ENCODE measurements around the gene SPEG. TPM values are rescaled to one million over a fixed set of nuclear protein-coding genes. Genes with fewer than 3 reads are reported as not detected.
A peak's percentile ranks its signal among the peaks of the same experiment; 100 is the strongest.

Gene SPEG
- total and polyA plus RNA-seq, 7 donors = 6.0 to 321 (median 123) TPM

- peaks cover 0 to 86% (median 82%) of the 10 kb centered on the region in 4 donors for H3K4me1 ChIP-seq
- no peak for DNase-seq
- TF ChIP-seq POLR2A (IDR thresholded peaks at IDR 0.05) (no peak), CTCF (IDR thresholded peaks at IDR 0.05) (no peak), POLR2AphosphoS5 (IDR thresholded peaks at IDR 0.05) (peak in 2 of 4 donors; percentile 7 to 12), EP300 (IDR thresholded peaks at IDR 0.05) (peak in 2 of 4 donors; percentile 26 to 60)
- peak overlapping the region in 3 of 4 donors; percentile 68 to 88 (median 82) for H3K4me3 ChIP-seq
- H3K9me3 ChIP-seq = no peaks in the 10 kb centered on the region
- WGBS, 2 donors = 48 to 77% methylated on average over 6 of the region's 6 CpGs
- peaks cover 0 to 11% (median 6%) of the 10 kb centered on the region in 3 donors for H3K27me3 ChIP-seq
- no peaks in the 10 kb centered on the region for H3K36me3 ChIP-seq
- H3K27ac ChIP-seq = peak overlapping the region; percentile 96 to 99 (median 99)
- intact Hi-C loops (cut with DNase I) = no loop called here
Observed at GRCh38 chr2:219440388-219441256, 6.0 kb downstream of the SPEG start.

GRCh38 chr2:219441451-219442255 is 7.0 kb downstream of the SPEG start:
- 1 to 2% methylated on average over 78 of the region's 78 CpGs for WGBS, 2 donors
- Histone ChIP-seq H3K4me3 (peak overlapping the region; percentile 67 to 88 (median 75)), H3K27me3 (peaks cover 0 to 11% (median 4%) of the 10 kb centered on the region in 3 donors), H3K36me3 (no peaks in the 10 kb centered on the region), H3K9me3 (no peaks in the 10 kb centered on the region), H3K27ac (peak overlapping the region; percentile 96 to 99 (median 99)), H3K4me1 (peaks cover 0 to 85% (median 81%) of the 10 kb centered on the region in 4 donors)
- TF ChIP-seq POLR2A (IDR thresholded peaks at IDR 0.05) (peak in 1 of 2 donors; percentile 36), POLR2AphosphoS5 (IDR thresholded peaks at IDR 0.05) (peak; percentile 35 to 73 (median 56)), EP300 (IDR thresholded peaks at IDR 0.05) (no peak)
- intact Hi-C loops (cut with DNase I) = no loop called here
- DNase-seq = peak; percentile 89

GRCh38 chr2:219442256-219443015 is 7.8 kb downstream of the SPEG start:
- peaks cover 0 to 85% (median 81%) of the 10 kb centered on the region in 4 donors for H3K4me1 ChIP-seq
- no peaks in the 10 kb centered on the region for H3K9me3 ChIP-seq
- DNase-seq = no peak
- no peaks in the 10 kb centered on the region for H3K36me3 ChIP-seq
- WGBS, 2 donors = 6 to 8% methylated on average over 35 of the region's 35 CpGs
- H3K27me3 ChIP-seq = peaks cover 0 to 11% (median 4%) of the 10 kb centered on the region in 3 donors
- H3K4me3 ChIP-seq = peak overlapping the region; percentile 67 to 88 (median 75)
- intact Hi-C loops (cut with DNase I) = no loop called here
- H3K27ac ChIP-seq = peak overlapping the region; percentile 96 to 99 (median 99)
- no peak for TF ChIP-seq POLR2A (IDR thresholded peaks at IDR 0.05)
- no peak for TF ChIP-seq CTCF (IDR thresholded peaks at IDR 0.05)
- TF ChIP-seq POLR2AphosphoS5 (IDR thresholded peaks at IDR 0.05) = no peak
- no peak for TF ChIP-seq EP300 (IDR thresholded peaks at IDR 0.05)

- H3K27ac ChIP-seq = peak overlapping the region; percentile 96 to 99 (median 99)
- H3K36me3 ChIP-seq = no peaks in the 10 kb centered on the region
- WGBS, 2 donors = 81 to 84% methylated on average over 12 of the region's 12 CpGs
- TF ChIP-seq POLR2AphosphoS5 (IDR thresholded peaks at IDR 0.05) (peak in 1 of 4 donors; percentile 42), CTCF (IDR thresholded peaks at IDR 0.05) (no peak)
- H3K9me3 ChIP-seq = no peaks in the 10 kb centered on the region
- H3K4me1 ChIP-seq = peaks cover 0 to 85% (median 81%) of the 10 kb centered on the region in 4 donors
- peak overlapping the region; percentile 67 to 88 (median 75) for H3K4me3 ChIP-seq
- intact Hi-C loops (cut with DNase I) = no loop called here
- peaks cover 0 to 12% (median 4%) of the 10 kb centered on the region in 3 donors for H3K27me3 ChIP-seq
- no peak for DNase-seq
Observed at GRCh38 chr2:219443016-219443696, 8.5 kb downstream of the SPEG start.

Data from sigmoid colon (tissue), 7 donors.